ENCODE measurements around the gene KIF26B.
"Not testable (repeated sequence)": the region's sequence is repeated elsewhere in the genome, so short reads cannot be mapped to it uniquely, and the experiment has no call there.

KIF26B gene

DNA sequence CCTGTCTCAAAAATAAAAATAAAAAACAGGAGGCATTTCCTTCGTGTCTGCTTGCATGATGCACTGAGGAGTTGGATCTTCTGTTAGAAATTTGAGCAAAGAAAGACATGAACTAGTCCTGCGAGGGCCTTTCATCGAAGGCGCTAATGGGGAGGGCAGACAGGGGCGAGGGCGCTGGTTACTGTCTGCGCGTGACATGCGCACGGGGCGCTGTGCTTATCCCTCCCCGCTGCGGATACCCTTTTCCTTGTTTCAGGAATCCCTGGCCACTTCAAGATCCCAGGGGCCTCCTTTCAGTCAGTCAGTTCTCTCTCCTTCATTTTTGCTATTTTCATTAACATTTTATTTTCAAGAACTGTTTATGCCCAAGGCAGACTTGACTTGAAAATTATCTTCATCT, 545.8 kb downstream of the KIF26B start:
- DNase-seq (ENCODE audit: low read depth) = no peak

DNA sequence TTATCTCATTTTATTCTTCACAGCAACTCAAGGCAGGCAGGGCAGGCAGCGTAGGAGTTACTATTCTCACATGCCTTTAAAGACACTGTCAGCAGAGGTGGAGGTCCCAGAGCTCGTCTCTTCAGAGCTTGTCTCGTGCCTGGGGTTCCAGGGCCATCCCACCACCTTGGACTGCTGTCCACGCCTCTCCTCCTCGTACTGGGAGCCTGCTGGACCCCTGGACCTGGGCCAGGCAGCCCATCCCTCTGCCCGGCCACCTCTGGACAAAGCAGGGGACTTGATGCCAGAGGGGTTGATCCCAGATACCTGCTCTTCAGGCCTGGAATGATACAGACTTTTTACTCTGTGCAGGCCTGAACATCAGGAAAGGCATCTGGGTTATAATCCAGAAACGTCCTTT, 546.8 kb downstream of the KIF26B start:
- no peak for DNase-seq (ENCODE audit: low read depth)

GRCh38 chr1:245702346-245702745, 547.6 kb downstream of the KIF26B start:
- DNase-seq (ENCODE audit: low read depth) = no peak

GRCh38 chr1:245704341-245704740, 549.6 kb downstream of the KIF26B start:
- DNase-seq (ENCODE audit: low read depth) = no peak

- DNase-seq (ENCODE audit: low read depth) = no peak
Observed at GRCh38 chr1:245704765-245705164, 550.0 kb downstream of the KIF26B start.

- no peak for DNase-seq (ENCODE audit: low read depth)
Observed at GRCh38 chr1:245707941-245708340, 553.2 kb downstream of the KIF26B start.

- DNase-seq (ENCODE audit: low read depth) = no peak
Observed at GRCh38 chr1:245710961-245711903, 556.4 kb downstream of the KIF26B start.

- not testable (repeated sequence) for DNase-seq (ENCODE audit: low read depth)
Observed at GRCh38 chr1:245714027-245714426, 559.2 kb downstream of the KIF26B start.

GRCh38 chr1:245715291-245715701, 560.5 kb downstream of the KIF26B start:
- no peak for DNase-seq (ENCODE audit: low read depth)

GRCh38 chr1:245715970-245716369, 561.2 kb downstream of the KIF26B start:
- no peak for DNase-seq (ENCODE audit: low read depth)

DNA sequence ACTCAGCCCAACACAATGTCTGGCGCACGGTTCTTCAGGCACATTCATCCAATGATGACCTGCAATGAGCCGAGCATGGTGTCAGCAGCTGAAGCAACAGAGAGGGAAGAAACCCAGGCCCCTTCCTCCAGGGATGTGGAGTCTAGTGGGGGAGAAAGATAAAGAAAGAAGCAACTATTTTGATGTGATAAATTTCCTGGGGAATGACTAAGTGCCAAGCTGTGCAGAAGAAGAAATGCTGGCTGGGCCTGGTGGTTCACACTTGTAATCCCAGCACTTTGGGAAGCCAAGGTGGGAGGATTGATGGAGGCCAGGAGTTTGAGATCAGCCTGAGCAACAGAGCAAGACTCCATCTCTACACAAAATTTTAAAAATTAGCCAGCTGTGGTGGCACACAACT, 561.8 kb downstream of the KIF26B start:
- DNase-seq (ENCODE audit: low read depth) = no peak

- DNase-seq (ENCODE audit: low read depth) = no peak
Observed at GRCh38 chr1:245717611-245718010, 562.8 kb downstream of the KIF26B start.

- DNase-seq (ENCODE audit: low read depth) = no peak
Observed at GRCh38 chr1:245718123-245718522, 563.3 kb downstream of the KIF26B start.

- no peak for DNase-seq (ENCODE audit: low read depth)
Observed at GRCh38 chr1:245718951-245719350, 564.2 kb downstream of the KIF26B start.

DNA sequence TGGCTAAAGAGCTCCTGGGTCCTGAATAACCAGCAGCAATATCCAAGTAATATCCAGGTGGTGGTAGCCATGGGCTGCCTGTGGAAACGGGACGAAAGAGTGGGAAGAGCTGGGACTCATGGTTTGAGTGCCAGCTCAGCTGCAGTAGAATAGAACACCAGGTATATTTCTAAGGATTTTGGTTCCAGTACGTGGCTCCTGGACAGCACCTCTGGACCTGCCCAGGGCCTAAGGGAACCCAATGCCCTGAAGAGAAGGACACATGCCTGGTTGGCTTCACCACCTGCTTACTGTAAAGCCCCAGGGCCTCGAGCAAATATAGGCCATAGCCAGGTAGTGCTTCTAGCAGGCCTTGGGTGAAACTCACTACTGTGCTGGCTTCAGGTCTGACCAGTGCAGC, 566.7 kb downstream of the KIF26B start:
- no peak for DNase-seq (ENCODE audit: low read depth)

DNA sequence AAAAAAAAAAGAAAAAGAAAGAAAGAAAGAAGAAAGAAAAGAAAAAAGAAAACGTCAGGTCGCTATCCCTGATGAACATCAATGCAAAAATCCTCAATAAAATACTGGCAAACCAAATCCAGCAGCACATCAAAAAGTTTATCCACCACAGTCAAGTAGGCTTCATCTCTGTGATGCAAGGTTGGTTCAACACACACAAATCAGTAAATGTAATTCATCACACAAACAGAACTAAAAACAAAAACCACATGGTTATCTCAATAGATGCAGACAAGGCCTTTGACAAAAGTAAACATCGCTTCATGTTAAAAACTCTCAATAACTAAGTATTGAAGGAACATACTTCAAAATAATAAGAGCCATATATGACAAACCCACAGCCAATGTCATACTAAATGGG, 573.2 kb downstream of the KIF26B start:
- not testable (repeated sequence) for DNase-seq (ENCODE audit: low read depth)

- DNase-seq (ENCODE audit: low read depth) = no peak
Observed at GRCh38 chr1:245730801-245731200, 576.0 kb downstream of the KIF26B start.

GRCh38 chr1:245740336-245740735, 585.6 kb downstream of the KIF26B start:
- not testable (repeated sequence) for DNase-seq (ENCODE audit: low read depth)

- no peak for DNase-seq (ENCODE audit: low read depth)
Observed at GRCh38 chr1:245742896-245743295, 588.1 kb downstream of the KIF26B start.

DNA sequence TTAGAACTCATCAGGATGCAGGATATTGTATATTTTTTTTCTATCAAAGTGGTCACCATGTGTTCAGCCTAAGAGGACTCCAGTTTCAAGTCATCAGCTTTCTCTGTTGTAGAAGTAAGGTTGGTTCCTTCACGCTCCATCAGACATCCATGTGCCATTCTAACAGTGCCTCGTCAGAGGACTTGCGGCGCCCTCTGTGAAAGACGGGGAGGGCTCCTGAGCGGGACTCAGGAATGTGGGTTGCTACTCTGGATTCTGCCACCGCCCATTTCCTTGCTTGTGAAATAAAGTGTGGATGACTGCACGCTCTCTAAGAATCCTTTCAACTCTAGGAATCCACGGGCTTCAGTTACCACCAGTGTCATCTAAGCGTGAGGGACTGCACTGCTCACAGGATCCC, 593.5 kb downstream of the KIF26B start:
- DNase-seq (ENCODE audit: low read depth) = no peak

GRCh38 chr1:245748646-245749045, 593.9 kb downstream of the KIF26B start:
- DNase-seq (ENCODE audit: low read depth) = no peak

- DNase-seq (ENCODE audit: low read depth) = no peak
Observed at GRCh38 chr1:245749053-245749452, 594.3 kb downstream of the KIF26B start.

DNA sequence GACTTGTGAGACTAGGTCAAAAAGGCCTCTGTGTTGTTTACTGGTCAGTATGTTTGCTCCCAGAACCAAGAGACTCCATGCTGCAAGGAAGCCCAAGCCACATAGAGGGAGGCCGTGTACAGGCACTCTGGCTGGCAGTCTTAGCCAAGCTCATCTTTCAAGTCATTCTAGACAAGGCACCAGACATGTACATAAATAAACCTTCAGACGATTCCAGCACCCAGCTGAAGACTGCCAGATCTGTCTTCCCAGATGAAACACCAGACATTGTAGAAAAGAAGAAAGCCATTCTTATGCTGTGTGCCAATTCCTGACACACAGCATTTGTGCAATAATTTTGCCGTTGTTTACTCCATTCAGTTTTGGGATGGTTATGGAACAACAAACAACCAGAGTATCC, 595.5 kb downstream of the KIF26B start:
- DNase-seq (ENCODE audit: low read depth) = no peak

GRCh38 chr1:245751116-245751515, 596.3 kb downstream of the KIF26B start:
- no peak for DNase-seq (ENCODE audit: low read depth)
